K562 (cell line): ENCODE results near the gene MRPL40. TPM values are rescaled to one million over a fixed set of nuclear protein-coding genes. Genes with fewer than 3 reads are reported as not detected.

Experiments
- CREB1 ChIP-seq, 2 experiments: sonication (generic) in 1 of 2; formaldehyde crosslinking in 1 of 2; IDR thresholded peaks; 2 replicates each; pipeline versions ENCODE4 v1.6.1 to v1.8.0; 2012 to 2022; ENCODE audit warnings: inconsistent platforms in 1 of 2, mild to moderate bottlenecking in 1 of 2, missing genetic modification reagents in 1 of 2, moderate library complexity in 1 of 2
- HLTF ChIP-seq: fragments of 450-650 bp; IDR thresholded peaks from 2 replicates; pipeline ENCODE4 v1.6.1; 2016
- MTA3 ChIP-seq: fragments of 450-650 bp; formaldehyde crosslinking; IDR thresholded peaks from 2 replicates; pipeline ENCODE4 v1.6.1; 2017; ENCODE audit warnings: mild to moderate bottlenecking, borderline replicate concordance
- NFE2L1 ChIP-seq: fragments of 450-650 bp; IDR thresholded peaks from 2 replicates; pipeline ENCODE4 v1.6.1; 2016; ENCODE audit warnings: missing genetic modification characterization, low read depth, mild to moderate bottlenecking, missing compliant biosample characterization, moderate library complexity, borderline replicate concordance
- TCF7 ChIP-seq: sonication (generic); IDR thresholded peaks from 2 replicates; pipeline ENCODE4 v1.6.1; 2016; ENCODE audit warnings: antibody characterized with exemption, borderline replicate concordance
- ZNF212 ChIP-seq: fragments of 450-650 bp; formaldehyde crosslinking; IDR thresholded peaks from 2 replicates; pipeline ENCODE4 v1.4.0; 2020; ENCODE audit warnings: mild to moderate bottlenecking
- polyA plus RNA-seq, 8 experiments: library from polyadenylated mRNA; depleted of rRNA in 4 of 8; stranded (reverse) in 5 of 8; unstranded in 3 of 8; fragments of >200 nt; fragmentation: Nextera tagmentation in 2 of 8; fragmentation: Illumina TruSeq in 1 of 8; extraction: Ambion mirVana in 2 of 8; extraction: Trizol in 1 of 8; gene quantifications; 2 replicates each; pipeline versions ENCODE4 v1.2.1 to v1.2.3, GENCODE V29; 2011 to 2014; ENCODE audit warnings: inconsistent platforms in 1 of 8, missing spikeins in 1 of 8
- total RNA-seq, 7 experiments: library from RNA; depleted of rRNA in 6 of 7; stranded (reverse); fragments of >200 nt in 6 of 7; fragmentation: Illumina TruSeq in 2 of 7; extraction: Trizol in 2 of 7; gene quantifications; 2 replicates each; pipeline versions ENCODE4 v1.2.1 to v1.2.3, GENCODE V29; 2011 to 2021; ENCODE audit warnings: low replicate concordance in 1 of 7
- TF ChIP-seq, protein P1 (sequence below): sonication (generic); formaldehyde crosslinking; IDR thresholded peaks from 2 replicates; pipeline ENCODE4 v1.8.0; 2022; ENCODE audit warnings: mild to moderate bottlenecking, missing genetic modification reagents, borderline replicate concordance
- TF ChIP-seq, protein P2 (sequence below): fragments of 250-450 bp; sonication (Bioruptor Pico); IDR thresholded peaks from 2 replicates; pipeline ENCODE4 v1.8.0; 2022; ENCODE audit warnings: inconsistent platforms, mild to moderate bottlenecking, moderate library complexity, borderline replicate concordance
- TF ChIP-seq, protein P3 (sequence below): fragments of 450-650 bp; IDR thresholded peaks from 2 replicates; pipeline ENCODE4 v1.7.0; 2016; ENCODE audit warnings: borderline replicate concordance
- TF ChIP-seq, protein P4 (sequence below), 2 experiments: fragments of 450-650 bp; formaldehyde crosslinking in 1 of 2; IDR thresholded peaks; 2 replicates each; pipeline versions ENCODE4 v1.4.0 to v1.6.1; 2014 to 2020; ENCODE audit warnings: mild to moderate bottlenecking in 2 of 2, borderline replicate concordance in 1 of 2, low read depth in 1 of 2
- TF ChIP-seq, protein P5 (sequence below): fragments of 450-650 bp; formaldehyde crosslinking; IDR thresholded peaks from 2 replicates; pipeline ENCODE4 v1.4.0; 2022; ENCODE audit warnings: mild to moderate bottlenecking, moderate library complexity

Gene MRPL40
- total and polyA plus RNA-seq, 9 of the 15 experiments (the other 6 are each of a cell fraction or from before 2014, with no cell fraction given): 132 to 652 (median 208) TPM

DNA sequence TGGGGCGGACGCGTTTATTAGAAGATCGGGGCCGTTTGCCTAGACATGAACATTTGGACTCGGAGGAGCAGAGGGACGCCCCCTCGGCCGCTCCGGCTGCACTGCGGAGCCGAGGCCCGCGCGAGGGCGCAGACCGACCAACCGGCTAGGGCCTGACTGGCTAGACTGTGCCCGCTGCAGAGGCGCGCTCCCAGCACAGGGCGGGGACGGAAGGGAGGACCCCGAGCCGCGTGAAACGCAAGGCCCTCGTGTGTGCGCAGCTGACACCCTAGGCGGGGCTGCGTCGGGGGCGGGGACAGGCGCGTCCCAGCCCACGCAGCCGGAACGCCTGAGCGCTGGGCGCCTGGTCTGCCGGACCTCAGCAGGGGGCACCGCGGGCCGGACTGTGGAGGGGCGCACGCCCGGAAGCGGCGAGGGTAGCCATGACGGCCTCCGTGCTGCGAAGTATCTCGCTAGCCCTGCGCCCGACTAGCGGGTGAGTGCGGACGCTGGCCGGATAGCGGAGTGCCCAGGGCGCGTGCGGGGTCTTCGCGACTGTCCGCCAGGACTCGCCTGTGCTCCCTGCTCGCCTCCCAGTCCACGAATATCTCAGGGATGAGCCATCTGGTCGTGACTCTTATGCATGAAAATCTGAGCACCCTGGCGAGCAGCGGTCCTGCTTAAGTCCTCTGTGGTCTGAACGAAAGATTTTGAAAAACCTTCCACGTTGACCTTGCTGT is at the start of gene MRPL40 (continued):
- TF ChIP-seq, protein P1, sequence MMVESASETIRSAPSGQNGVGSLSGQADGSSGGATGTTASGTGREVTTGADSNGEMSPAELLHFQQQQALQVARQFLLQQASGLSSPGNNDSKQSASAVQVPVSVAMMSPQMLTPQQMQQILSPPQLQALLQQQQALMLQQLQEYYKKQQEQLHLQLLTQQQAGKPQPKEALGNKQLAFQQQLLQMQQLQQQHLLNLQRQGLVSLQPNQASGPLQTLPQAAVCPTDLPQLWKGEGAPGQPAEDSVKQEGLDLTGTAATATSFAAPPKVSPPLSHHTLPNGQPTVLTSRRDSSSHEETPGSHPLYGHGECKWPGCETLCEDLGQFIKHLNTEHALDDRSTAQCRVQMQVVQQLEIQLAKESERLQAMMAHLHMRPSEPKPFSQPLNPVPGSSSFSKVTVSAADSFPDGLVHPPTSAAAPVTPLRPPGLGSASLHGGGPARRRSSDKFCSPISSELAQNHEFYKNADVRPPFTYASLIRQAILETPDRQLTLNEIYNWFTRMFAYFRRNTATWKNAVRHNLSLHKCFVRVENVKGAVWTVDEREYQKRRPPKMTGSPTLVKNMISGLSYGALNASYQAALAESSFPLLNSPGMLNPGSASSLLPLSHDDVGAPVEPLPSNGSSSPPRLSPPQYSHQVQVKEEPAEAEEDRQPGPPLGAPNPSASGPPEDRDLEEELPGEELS (CRISPR knock-in tag): no peak
- no peak for TF ChIP-seq TCF7
- TF ChIP-seq ZNF212 (CRISPR knock-in tag): peak; percentile 89; the same call in 1 of the 2 replicates
- TF ChIP-seq, protein P2, sequence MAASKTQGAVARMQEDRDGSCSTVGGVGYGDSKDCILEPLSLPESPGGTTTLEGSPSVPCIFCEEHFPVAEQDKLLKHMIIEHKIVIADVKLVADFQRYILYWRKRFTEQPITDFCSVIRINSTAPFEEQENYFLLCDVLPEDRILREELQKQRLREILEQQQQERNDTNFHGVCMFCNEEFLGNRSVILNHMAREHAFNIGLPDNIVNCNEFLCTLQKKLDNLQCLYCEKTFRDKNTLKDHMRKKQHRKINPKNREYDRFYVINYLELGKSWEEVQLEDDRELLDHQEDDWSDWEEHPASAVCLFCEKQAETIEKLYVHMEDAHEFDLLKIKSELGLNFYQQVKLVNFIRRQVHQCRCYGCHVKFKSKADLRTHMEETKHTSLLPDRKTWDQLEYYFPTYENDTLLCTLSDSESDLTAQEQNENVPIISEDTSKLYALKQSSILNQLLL: no peak
- no peak for TF ChIP-seq MTA3
- TF ChIP-seq, protein P3, sequence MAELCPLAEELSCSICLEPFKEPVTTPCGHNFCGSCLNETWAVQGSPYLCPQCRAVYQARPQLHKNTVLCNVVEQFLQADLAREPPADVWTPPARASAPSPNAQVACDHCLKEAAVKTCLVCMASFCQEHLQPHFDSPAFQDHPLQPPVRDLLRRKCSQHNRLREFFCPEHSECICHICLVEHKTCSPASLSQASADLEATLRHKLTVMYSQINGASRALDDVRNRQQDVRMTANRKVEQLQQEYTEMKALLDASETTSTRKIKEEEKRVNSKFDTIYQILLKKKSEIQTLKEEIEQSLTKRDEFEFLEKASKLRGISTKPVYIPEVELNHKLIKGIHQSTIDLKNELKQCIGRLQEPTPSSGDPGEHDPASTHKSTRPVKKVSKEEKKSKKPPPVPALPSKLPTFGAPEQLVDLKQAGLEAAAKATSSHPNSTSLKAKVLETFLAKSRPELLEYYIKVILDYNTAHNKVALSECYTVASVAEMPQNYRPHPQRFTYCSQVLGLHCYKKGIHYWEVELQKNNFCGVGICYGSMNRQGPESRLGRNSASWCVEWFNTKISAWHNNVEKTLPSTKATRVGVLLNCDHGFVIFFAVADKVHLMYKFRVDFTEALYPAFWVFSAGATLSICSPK: no peak
- TF ChIP-seq, protein P4, sequence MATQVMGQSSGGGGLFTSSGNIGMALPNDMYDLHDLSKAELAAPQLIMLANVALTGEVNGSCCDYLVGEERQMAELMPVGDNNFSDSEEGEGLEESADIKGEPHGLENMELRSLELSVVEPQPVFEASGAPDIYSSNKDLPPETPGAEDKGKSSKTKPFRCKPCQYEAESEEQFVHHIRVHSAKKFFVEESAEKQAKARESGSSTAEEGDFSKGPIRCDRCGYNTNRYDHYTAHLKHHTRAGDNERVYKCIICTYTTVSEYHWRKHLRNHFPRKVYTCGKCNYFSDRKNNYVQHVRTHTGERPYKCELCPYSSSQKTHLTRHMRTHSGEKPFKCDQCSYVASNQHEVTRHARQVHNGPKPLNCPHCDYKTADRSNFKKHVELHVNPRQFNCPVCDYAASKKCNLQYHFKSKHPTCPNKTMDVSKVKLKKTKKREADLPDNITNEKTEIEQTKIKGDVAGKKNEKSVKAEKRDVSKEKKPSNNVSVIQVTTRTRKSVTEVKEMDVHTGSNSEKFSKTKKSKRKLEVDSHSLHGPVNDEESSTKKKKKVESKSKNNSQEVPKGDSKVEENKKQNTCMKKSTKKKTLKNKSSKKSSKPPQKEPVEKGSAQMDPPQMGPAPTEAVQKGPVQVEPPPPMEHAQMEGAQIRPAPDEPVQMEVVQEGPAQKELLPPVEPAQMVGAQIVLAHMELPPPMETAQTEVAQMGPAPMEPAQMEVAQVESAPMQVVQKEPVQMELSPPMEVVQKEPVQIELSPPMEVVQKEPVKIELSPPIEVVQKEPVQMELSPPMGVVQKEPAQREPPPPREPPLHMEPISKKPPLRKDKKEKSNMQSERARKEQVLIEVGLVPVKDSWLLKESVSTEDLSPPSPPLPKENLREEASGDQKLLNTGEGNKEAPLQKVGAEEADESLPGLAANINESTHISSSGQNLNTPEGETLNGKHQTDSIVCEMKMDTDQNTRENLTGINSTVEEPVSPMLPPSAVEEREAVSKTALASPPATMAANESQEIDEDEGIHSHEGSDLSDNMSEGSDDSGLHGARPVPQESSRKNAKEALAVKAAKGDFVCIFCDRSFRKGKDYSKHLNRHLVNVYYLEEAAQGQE (IDR thresholded peaks at IDR 0.05; ENCODE audit: borderline replicate concordance): no peak
- TF ChIP-seq, protein P4 (CRISPR knock-in tag; IDR thresholded peaks at IDR 0.05; ENCODE audit: low read depth): peak; percentile 94
- TF ChIP-seq HLTF: no peak
- TF ChIP-seq CREB1 (IDR thresholded peaks at IDR 0.05): no peak
- no peak for TF ChIP-seq CREB1 (CRISPR knock-in tag; IDR thresholded peaks at IDR 0.05)
- TF ChIP-seq, protein P5, sequence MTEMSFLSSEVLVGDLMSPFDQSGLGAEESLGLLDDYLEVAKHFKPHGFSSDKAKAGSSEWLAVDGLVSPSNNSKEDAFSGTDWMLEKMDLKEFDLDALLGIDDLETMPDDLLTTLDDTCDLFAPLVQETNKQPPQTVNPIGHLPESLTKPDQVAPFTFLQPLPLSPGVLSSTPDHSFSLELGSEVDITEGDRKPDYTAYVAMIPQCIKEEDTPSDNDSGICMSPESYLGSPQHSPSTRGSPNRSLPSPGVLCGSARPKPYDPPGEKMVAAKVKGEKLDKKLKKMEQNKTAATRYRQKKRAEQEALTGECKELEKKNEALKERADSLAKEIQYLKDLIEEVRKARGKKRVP: peak; percentile 77
- no peak for TF ChIP-seq NFE2L1 (tag)
